Endodermal cell (in vitro differentiated cells): ENCODE data around the gene DGLUCY. TPM values are rescaled to one million over a fixed set of nuclear protein-coding genes. Genes with fewer than 3 reads are reported as not detected.

Experiments
- DNase-seq: peaks from one replicate; pipeline ENCODE4 v3.0.0-alpha.2; 2017
- H3K27ac ChIP-seq: 2 replicates; pipeline ENCODE4 v1.5.1; 2013; ENCODE audit warnings: mild to moderate bottlenecking, low read depth, low read length, moderate library complexity
- H3K27me3 ChIP-seq: 2 replicates; pipeline ENCODE4 v1.6.1; 2013; ENCODE audit warnings: mild to moderate bottlenecking, low read length, moderate library complexity; ENCODE audit not compliant: insufficient read depth, control insufficient read depth, poor library complexity, severe bottlenecking
- H3K36me3 ChIP-seq: 2 replicates; pipeline ENCODE4 v1.7.0; 2013; ENCODE audit warnings: mild to moderate bottlenecking, low read length, moderate library complexity; ENCODE audit not compliant: control insufficient read depth, insufficient read depth
- H3K4me1 ChIP-seq: one replicate; pipeline ENCODE4 v1.7.0; 2013; ENCODE audit warnings: low read length; ENCODE audit not compliant: control insufficient read depth, insufficient read depth
- H3K4me3 ChIP-seq: 2 replicates; pipeline ENCODE4 v1.5.1; 2013; ENCODE audit warnings: mild to moderate bottlenecking, low read length, moderate library complexity
- H3K9ac ChIP-seq: 2 replicates; pipeline ENCODE4 v1.6.1; 2013; ENCODE audit warnings: mild to moderate bottlenecking, low read length, moderate library complexity; ENCODE audit not compliant: poor library complexity, severe bottlenecking; ENCODE audit errors: extremely low read depth
- H3K9me3 ChIP-seq: 2 replicates; pipeline ENCODE4 v1.6.1; 2013; ENCODE audit warnings: mild to moderate bottlenecking, low read length, moderate library complexity; ENCODE audit not compliant: control insufficient read depth
- H3K27ac Mint-ChIP-seq: 2 replicates; pipeline ENCODE4 v1.8.0; 2020; ENCODE audit warnings: mixed read lengths
- H3K27me3 Mint-ChIP-seq: 2 replicates; pipeline ENCODE4 v1.8.0; 2021; ENCODE audit warnings: mild to moderate bottlenecking, mixed read lengths; ENCODE audit not compliant: insufficient read depth
- H3K36me3 Mint-ChIP-seq: 2 replicates; pipeline ENCODE4 v1.8.0; 2020; ENCODE audit warnings: low read depth, mixed read lengths
- H3K4me1 Mint-ChIP-seq: 2 replicates; pipeline ENCODE4 v1.8.0; 2020; ENCODE audit warnings: mixed read lengths
- H3K4me3 Mint-ChIP-seq: 2 replicates; pipeline ENCODE4 v1.8.0; 2020; ENCODE audit warnings: mild to moderate bottlenecking, moderate library complexity, mixed read lengths
- H3K9me3 Mint-ChIP-seq: 2 replicates; pipeline ENCODE4 v1.8.0; 2020; ENCODE audit warnings: mild to moderate bottlenecking, mixed read lengths
- WGBS, 2 experiments: methylation state at CpG; one replicate each; pipeline versions ENCODE4 v1.1.5 to v1.1.7; 2013; ENCODE audit warnings: missing lambda C conversion rate in 2 of 2, mixed read lengths in 1 of 2; ENCODE audit not compliant: insufficient coverage in 1 of 2, insufficient read length in 1 of 2; 5-methylcytosine and 5-hydroxymethylcytosine counted together
- total RNA-seq, 2 donors: library from RNA; stranded (reverse); fragmentation: NEBNext Ultra II Directional in 1 of 2; extraction: Animal tissue kit (Norgen Biotek cat#: 25700) in 1 of 2; gene quantifications; 2 replicates in 1 of 2; 3 replicates in 1 of 2; pipeline ENCODE4 v1.2.1, GENCODE V29; 2021
- TF ChIP-seq, protein P1 (sequence below): fragments of 200-600 bp; sonication (generic); conservative IDR thresholded peaks from 2 replicates; pipeline ENCODE4 v1.5.0; 2021; ENCODE audit warnings: antibody characterized with exemption, mild to moderate bottlenecking

Gene DGLUCY
- total RNA-seq, 2 donors from 2014 or later, result 26.7 to 33.9 TPM

- H3K27me3 ChIP-seq, result no peaks in the 10 kb centered on the region
- TF ChIP-seq, protein P1, sequence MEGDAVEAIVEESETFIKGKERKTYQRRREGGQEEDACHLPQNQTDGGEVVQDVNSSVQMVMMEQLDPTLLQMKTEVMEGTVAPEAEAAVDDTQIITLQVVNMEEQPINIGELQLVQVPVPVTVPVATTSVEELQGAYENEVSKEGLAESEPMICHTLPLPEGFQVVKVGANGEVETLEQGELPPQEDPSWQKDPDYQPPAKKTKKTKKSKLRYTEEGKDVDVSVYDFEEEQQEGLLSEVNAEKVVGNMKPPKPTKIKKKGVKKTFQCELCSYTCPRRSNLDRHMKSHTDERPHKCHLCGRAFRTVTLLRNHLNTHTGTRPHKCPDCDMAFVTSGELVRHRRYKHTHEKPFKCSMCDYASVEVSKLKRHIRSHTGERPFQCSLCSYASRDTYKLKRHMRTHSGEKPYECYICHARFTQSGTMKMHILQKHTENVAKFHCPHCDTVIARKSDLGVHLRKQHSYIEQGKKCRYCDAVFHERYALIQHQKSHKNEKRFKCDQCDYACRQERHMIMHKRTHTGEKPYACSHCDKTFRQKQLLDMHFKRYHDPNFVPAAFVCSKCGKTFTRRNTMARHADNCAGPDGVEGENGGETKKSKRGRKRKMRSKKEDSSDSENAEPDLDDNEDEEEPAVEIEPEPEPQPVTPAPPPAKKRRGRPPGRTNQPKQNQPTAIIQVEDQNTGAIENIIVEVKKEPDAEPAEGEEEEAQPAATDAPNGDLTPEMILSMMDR, result no peak
- H3K4me3 Mint-ChIP-seq, result no peak overlapping the region
- 93 to 96% methylated on average over 3 of the region's 4 CpGs for WGBS, 2 experiments
- no peak overlapping the region for H3K4me3 ChIP-seq
- peaks cover 13% of the 10 kb centered on the region for H3K36me3 Mint-ChIP-seq
- H3K9ac ChIP-seq, result no peak overlapping the region
- H3K9me3 Mint-ChIP-seq, result peaks cover 10% of the 10 kb centered on the region
- H3K36me3 ChIP-seq, result no peaks in the 10 kb centered on the region
- H3K4me1 ChIP-seq, result no peaks in the 10 kb centered on the region
- no peak overlapping the region for H3K27ac Mint-ChIP-seq
- H3K4me1 Mint-ChIP-seq, result no peaks in the 10 kb centered on the region
- peaks cover 15% of the 10 kb centered on the region for H3K9me3 ChIP-seq
- no peaks in the 10 kb centered on the region for H3K27me3 Mint-ChIP-seq
- no peak overlapping the region for H3K27ac ChIP-seq
- DNase-seq, result no peak
Measured at GRCh38 chr14:91230397-91231035, 116.6 kb downstream of the DGLUCY start.

GRCh38 chr14:91231446-91231845 lies 117.6 kb downstream of the DGLUCY start:
- no peak overlapping the region for H3K4me3 Mint-ChIP-seq
- Histone ChIP-seq H3K27ac (no peak overlapping the region), H3K9ac (no peak overlapping the region), H3K4me3 (no peak overlapping the region), H3K9me3 (peaks cover 15% of the 10 kb centered on the region), H3K4me1 (no peaks in the 10 kb centered on the region), H3K27me3 (no peaks in the 10 kb centered on the region), H3K36me3 (no peaks in the 10 kb centered on the region)
- peaks cover 11% of the 10 kb centered on the region for H3K36me3 Mint-ChIP-seq
- no peaks in the 10 kb centered on the region for H3K4me1 Mint-ChIP-seq
- peaks cover 10% of the 10 kb centered on the region for H3K9me3 Mint-ChIP-seq
- no peak for DNase-seq
- H3K27me3 Mint-ChIP-seq, result no peaks in the 10 kb centered on the region
- no peak overlapping the region for H3K27ac Mint-ChIP-seq
- TF ChIP-seq, protein P1, result no peak
- WGBS, 2 experiments, result 98 to 100% methylated on average over 2 to 3 of the region's 3 CpGs

- H3K27ac ChIP-seq, result no peak overlapping the region
- no peaks in the 10 kb centered on the region for H3K4me1 Mint-ChIP-seq
- H3K9me3 ChIP-seq, result peaks cover 15% of the 10 kb centered on the region
- TF ChIP-seq, protein P1, result no peak
- peaks cover 10% of the 10 kb centered on the region for H3K9me3 Mint-ChIP-seq
- H3K4me1 ChIP-seq, result no peaks in the 10 kb centered on the region
- no peak overlapping the region for H3K9ac ChIP-seq
- H3K27ac Mint-ChIP-seq, result no peak overlapping the region
- no peaks in the 10 kb centered on the region for H3K36me3 ChIP-seq
- H3K27me3 Mint-ChIP-seq, result no peaks in the 10 kb centered on the region
- no peak overlapping the region for H3K4me3 ChIP-seq
- no peak overlapping the region for H3K4me3 Mint-ChIP-seq
- 90 to 92% methylated on average over 2 of the region's 2 CpGs for WGBS, 2 experiments
- no peaks in the 10 kb centered on the region for H3K27me3 ChIP-seq
- DNase-seq, result no peak
- H3K36me3 Mint-ChIP-seq, result peaks cover 11% of the 10 kb centered on the region
Measured at GRCh38 chr14:91232052-91232451, 118.2 kb downstream of the DGLUCY start.
